Glomerular visceral epithelial cell (primary cell): Measurements from ENCODE around the gene FTMT.
"Not testable (repeated sequence)": the region's sequence is repeated elsewhere in the genome, so short reads cannot be mapped to it uniquely, and the experiment has no call there.

Experiments used
- DNase-seq: peaks from one replicate; pipeline ENCODE4 v3.0.0-alpha.2; 2016; ENCODE audit errors: extremely low spot score

FTMT gene

DNA sequence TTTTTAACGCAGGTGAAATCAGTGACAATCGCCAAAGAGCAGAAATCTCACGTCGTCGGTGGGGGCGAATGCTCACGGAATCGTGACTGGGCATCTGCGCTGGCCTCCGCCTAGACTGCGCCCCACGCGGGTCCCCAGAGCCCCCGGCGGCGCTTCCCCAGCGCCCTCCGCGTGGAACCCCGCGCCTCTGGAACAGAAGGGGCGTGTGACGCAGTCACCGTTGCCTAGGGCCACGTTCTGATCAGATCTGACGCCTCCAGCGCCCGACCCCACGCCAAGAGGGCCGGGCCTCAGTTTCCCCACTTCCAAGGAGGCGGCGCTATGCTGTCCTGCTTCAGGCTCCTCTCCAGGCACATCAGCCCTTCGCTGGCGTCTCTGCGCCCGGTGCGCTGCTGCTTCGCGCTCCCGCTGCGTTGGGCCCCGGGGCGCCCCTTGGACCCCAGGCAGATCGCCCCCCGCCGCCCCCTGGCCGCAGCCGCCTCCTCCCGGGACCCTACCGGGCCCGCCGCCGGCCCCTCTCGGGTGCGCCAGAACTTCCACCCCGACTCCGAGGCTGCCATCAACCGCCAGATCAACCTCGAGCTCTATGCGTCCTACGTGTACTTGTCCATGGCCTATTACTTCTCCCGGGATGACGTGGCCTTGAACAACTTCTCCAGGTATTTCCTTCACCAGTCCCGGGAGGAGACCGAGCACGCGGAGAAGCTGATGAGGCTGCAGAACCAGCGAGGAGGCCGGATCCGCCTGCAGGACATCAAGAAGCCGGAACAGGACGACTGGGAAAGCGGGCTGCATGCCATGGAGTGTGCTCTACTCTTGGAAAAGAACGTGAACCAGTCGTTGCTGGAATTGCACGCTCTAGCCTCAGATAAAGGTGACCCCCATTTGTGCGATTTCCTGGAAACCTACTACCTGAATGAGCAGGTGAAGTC, at the start of gene FTMT:
FTMT (plus strand) TSS at position 240 of the 932 bp plus-strand sequence; CDS start at position 322, 82 bp downstream.
- no peak for DNase-seq

DNA sequence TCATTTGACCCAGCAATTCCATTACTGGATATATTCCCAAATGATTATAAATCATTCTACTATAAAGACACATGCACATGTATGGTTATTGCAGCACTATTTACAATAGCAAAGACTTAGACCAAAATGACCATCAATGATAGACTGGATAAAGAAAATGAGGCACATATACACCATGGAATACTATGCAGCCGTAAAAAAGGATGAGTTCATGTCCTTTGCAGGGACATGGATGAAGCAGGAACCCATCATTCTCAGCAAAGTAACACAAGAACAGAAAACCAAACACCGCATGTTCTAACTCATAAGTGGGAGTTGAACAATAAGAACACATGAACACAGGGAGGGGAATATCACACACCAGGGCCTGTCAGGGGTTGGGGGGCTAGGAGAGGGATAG, 46.4 kb upstream of the FTMT start:
- not testable (repeated sequence) for DNase-seq

- DNase-seq = no peak
These were observed 45.8 kb upstream of the FTMT start for GRCh38 chr5:121805911-121806310.

GRCh38 chr5:121816164-121816563, 35.5 kb upstream of the FTMT start:
- DNase-seq = no peak

GRCh38 chr5:121819682-121820261, 31.9 kb upstream of the FTMT start:
- DNase-seq = no peak

DNA sequence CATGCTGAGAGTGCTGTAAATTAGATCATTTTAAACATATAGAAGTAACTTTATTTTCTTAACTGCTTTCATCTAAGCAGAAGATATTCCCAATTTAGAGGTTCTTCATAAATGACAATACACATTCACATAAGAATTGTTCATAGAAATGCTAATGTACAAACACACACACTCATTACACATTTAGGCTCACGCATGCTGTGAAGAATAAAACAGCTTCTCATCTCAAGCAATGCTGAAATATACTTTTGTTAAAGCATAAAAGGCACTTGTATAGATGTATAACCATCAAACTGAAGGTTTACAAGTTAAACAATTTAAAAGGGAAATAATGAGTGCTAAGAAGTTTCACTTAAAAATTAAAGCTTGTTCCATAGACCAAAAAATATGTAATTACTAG, 18.1 kb upstream of the FTMT start:
- DNase-seq = no peak

DNA sequence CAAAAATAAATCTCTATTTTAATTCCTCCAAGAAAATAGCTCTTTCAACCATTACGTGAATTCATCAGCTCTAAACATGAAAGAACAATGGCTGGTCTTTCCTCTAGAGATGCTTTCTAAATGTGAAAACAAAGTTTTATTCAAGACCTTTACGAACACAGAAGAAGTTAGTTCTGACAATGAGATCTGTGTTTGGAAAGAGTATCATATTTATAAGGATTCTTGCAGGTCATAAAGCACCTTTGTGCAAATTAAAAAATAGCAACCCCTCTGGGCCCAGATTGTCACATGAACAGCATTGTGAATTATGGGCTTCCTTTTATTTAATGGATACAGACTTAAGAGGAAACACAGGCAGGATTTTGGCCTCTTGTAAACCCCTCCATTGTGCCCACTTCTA, 17.7 kb upstream of the FTMT start:
- no peak for DNase-seq

GRCh38 chr5:121841892-121842291, 9.8 kb upstream of the FTMT start:
- no peak for DNase-seq

- no peak for DNase-seq
These were observed 1.4 kb upstream of the FTMT start for GRCh38 chr5:121850272-121850671.

DNA sequence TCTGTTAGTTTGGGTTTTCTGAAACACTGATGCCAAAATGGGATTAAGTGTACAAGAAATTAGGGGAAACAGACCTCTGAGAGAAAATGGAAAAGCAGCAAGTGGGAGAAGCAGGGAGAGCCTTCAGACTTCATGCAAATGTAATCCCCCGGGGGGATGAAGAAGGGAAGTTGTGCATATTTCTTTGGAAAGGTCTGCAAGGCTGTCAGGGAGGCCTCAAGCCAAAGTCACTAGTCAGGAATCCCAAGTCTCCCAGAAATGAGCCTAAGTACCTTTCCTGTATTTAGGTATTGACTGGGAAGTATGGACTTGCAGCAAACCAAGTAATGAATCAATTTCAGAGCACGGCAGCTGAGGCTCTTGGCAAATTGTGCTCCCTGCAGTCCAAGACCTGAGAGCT, 2.2 kb downstream of the FTMT start:
- DNase-seq = no peak

GRCh38 chr5:121862801-121863200, 11.1 kb downstream of the FTMT start:
- no peak for DNase-seq

GRCh38 chr5:121863753-121864285, 12.1 kb downstream of the FTMT start:
- DNase-seq = no peak

- no peak for DNase-seq
These were observed 15.7 kb downstream of the FTMT start for GRCh38 chr5:121867403-121867802.

DNA sequence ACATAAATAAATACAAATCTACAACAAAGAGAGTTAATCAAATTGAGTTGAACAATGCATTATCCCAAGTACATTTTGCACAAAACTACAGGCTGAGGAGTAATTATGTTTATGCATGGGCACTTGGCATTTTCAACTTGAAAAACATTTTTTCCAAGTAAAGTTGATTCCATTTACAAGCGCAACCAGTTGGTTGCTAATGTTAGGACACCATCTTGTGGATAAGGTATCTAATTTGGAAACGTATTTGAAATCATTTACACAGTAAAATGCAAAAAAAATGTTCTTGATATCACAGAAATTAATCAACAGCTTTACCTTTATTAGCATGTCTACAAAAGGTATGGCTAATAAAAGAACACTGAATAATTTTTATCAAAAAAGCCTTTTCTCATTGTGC, 18.8 kb downstream of the FTMT start:
- DNase-seq = no peak

DNA sequence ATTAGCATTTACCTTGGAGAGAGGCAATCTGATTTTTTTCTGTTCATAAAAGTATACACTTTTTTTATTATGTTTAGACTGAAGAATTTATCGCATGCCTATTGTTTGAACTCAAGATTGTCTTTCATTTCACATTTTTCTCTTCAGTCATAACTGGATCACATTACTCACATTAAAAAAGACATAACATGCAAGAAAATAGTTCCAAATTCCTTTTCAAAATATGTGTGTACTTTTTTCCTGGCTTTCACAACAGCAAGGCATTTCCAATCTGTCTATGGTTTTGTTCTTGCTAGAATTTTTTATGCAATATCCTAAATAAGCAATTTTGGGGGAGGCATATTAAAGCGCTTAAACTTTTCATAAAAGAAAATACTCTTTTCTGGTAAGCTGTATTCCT, 21.2 kb downstream of the FTMT start:
- DNase-seq = no peak

DNA sequence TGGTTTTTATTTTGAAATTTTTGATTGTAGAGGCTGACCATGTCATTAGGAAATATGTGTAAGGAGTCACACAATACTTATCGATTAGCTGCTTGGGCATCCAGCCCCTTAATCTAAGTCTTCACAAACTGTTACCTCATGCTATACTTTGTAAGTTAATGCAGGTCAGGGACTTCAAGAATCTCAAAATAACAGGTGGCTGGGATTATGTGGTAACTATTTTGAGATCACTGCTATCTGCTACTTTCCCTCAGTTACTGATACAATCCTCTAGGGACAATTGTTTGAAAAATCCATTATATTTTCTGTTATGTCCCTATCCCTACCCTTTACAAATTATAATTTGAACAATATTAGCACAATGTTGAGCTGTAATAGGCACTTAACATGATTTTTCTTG, 21.7 kb downstream of the FTMT start:
- no peak for DNase-seq

GRCh38 chr5:121885630-121886029, 33.9 kb downstream of the FTMT start:
- DNase-seq = no peak

GRCh38 chr5:121887727-121888126, 36.0 kb downstream of the FTMT start:
- no peak for DNase-seq

- no peak for DNase-seq
These were observed 38.7 kb downstream of the FTMT start for GRCh38 chr5:121890297-121890858.

GRCh38 chr5:121897341-121897740, 45.7 kb downstream of the FTMT start:
- DNase-seq = no peak

GRCh38 chr5:121899346-121899745, 47.7 kb downstream of the FTMT start:
- DNase-seq = no peak
